HG03432 (cell line): ENCODE measurements around the gene TMEM147.

Experiments used
- ATAC-seq: cut with Tn5 transposase; IDR thresholded peaks from one replicate; pipeline ENCODE4 v1.9.1; 2021; ENCODE audit warnings: mild to moderate bottlenecking, moderate library complexity; ENCODE audit not compliant: unreplicated experiment

The TMEM147 gene

GRCh38 chr19:35518313-35518712, 27.1 kb upstream of the TMEM147 start:
- no peak for ATAC-seq

DNA sequence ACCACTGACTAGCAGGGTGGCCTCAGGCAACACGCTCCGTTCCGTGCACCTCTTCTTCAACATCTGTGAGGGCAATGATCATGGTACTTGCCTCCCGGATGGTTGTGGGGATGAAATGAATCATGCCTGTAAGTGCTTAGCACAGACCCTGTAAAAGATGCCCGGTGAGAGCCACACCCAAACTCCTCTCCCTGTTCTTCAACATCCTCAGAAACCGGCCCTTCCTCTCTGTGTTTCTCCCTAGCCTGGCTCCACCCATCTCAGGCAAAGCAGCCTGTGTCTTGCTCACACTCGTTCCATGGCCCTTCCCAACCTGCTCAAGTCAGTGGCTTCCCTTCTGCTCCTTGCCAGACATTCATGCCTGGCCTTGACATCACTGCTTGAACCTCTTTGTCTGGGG, 26.1 kb upstream of the TMEM147 start:
- no peak for ATAC-seq

GRCh38 chr19:35521124-35521743, 24.2 kb upstream of the TMEM147 start:
- ATAC-seq: no peak

DNA sequence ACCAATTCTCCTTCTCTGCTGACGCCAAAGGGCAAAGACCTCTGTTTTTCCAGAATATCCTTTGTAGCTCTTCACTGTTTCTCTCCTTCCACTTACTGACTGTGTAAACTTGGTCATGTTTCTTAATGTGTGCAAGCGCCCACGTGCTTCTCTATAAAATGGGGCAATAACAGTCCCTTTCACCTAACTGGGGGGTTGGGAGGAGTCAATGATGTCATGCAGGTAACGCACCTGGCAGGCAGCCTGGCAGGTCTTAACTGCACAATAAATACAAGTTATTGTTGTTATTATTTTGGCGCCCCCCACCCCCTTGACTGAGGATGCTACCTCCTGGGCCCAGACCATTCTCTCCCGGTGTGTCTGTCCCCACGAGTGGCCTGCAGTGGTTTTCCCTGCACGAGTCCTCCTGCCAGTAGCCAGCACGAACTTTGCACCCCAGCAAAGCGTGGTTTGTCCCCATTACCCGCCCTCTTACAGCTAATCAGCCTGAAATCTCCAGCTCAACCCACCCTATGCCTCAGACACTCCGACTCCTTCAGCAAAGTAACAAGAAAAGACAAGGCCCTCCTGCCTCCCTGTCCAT, 22.6 kb upstream of the TMEM147 start:
- no peak for ATAC-seq

- no peak for ATAC-seq
These were observed 21.1 kb upstream of the TMEM147 start for GRCh38 chr19:35524181-35524837.

GRCh38 chr19:35525873-35526272, 19.6 kb upstream of the TMEM147 start:
- ATAC-seq: no peak

DNA sequence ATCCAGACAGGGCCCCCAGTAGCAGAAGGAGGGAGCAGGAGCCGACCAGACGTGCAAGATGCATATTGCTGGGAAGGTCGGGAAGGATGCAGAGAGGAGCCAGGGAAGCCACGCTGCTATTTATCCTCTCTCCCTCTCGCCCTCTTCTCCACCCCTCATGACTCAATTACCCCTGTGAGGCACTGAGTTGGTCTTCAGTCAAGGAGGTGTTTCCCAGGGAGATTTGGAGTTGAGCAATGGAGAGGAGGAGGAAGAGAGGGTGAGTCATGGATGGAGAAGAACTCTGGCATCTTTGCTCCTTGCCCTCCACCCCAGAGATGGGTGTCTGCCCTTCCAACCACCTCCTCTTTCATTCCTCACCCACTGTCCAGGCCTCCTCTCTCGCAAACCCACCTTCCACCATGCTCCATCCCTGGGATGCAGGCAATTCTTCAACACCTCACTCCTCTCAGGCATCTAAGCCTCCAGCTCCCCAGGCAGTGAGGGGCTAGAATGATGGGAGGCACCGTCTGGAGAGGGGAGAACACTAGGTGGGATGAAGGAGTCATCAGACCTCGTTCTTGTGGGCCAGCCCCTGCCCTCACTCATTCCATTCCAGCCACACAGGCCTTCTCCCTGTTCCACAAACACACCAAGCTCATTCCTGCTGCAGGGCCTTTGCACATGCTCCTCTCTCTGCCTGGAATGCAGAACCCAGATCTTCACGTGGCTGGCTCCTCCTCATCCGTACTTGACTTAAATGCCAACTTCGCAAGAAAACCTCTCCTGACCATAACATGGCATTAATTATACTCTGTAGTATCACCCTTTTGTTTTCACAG, 17.0 kb upstream of the TMEM147 start, which contains the start of gene SBSN:
TSS of gene SBSN (minus strand) at position 94 of the 821 bp plus-strand sequence. CDS start at position 64, 30 bp downstream.
- no peak for ATAC-seq

DNA sequence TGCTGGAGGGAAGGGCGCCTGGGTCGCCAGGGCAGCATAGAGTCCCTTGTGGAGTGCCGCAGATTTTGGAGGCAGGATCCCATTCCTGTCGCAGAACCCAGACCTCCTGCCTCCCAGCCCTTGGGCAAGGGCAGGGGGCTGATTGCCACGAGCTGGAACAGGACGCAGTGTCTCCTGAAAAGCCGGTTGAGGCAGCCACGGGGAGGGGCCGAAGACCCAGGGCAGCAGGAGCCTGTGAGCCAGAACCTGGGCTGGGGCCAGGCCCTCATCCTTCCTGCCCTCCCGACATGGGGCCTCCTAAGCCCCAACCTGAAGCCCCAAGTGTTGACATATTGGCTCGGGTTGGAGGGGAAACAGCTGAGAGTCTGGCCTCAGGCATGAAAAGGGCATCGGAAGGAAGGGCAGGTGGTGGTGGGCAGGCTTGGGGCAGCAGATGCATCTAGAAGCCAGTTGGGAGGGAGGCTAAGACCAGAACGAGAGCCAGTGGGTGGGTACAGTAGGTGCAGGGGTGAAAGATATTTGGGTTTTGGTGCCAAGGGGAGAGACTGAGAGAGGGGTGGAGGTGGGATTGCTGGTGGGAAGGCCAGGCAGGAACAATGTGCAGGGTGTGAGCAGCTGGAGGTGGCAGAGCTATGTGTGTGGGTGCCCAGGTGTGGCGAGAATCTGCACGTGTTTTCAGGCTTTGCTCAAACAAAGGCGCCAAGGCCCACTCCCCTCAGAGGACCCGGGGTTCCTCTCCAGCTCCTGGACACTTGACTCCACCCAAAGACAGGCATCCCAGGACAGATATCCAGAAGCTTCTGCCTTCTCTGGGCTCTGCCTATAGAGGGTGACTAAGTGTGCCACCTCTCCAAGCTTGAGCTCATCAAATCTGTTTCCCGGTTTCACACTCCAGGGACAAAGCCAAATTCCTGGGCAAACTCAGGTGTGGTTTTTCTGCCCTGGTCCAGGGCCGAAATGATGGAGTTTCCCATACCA, 15.9 kb upstream of the TMEM147 start:
- no peak for ATAC-seq

- no peak for ATAC-seq
These were observed 14.1 kb upstream of the TMEM147 start for GRCh38 chr19:35531291-35531690.

DNA sequence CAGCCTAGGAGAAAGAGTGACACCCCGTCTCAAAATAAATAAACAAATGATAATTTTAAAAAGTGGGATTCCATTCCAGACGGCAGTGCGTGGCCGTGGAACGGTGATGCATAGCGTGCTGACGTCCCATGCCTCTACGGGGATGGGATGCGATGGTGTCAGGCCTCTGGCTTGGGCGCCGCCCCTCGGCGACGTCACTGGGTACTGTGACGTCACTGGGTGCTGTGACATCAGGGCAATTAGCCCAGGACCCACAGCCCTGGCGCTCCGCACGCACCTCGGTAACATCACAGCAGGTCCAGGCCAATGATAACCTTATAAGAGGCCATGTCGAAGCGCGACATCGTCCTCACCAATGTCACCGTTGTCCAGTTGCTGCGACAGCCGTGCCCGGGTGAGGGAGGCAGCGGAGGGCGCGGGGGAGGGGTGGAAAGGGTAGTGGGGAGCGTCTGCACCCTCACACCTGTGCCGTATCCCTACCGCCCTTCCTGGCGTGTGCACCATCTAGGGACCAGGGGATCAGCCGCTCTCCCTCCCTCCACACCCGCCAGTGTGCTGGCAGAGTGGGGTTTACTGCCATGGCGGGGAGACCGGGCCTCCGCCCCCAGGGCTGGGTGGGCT, 12.1 kb upstream of the TMEM147 start, which contains the start of gene GAPDHS:
TSS of gene GAPDHS (plus strand) at position 256 of the 621 bp plus-strand sequence. CDS start at position 328, 72 bp downstream.
- ATAC-seq: no peak

GRCh38 chr19:35533822-35534392, 11.5 kb upstream of the TMEM147 start:
- ATAC-seq: no peak

GRCh38 chr19:35534803-35535480, 10.5 kb upstream of the TMEM147 start:
- ATAC-seq: no peak

DNA sequence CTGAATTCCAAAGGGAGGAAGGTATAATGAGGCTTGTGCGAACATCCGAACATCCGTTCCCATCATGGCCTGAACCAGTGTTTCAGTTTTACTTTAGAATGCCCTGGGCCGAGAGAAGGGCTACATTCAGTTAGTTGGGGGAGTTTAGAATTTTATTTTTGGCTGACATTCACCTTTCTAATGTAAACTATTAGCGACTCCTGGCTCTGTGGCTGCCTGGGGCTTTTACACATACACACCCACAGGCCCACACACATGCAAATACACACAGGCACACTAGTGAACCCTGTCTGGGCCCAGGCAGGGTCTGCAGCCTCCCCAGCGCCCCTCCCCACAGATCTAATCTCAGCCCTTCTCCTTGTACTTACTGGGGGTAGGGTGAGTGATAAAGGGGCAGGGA, 6.1 kb upstream of the TMEM147 start:
- ATAC-seq: no peak

DNA sequence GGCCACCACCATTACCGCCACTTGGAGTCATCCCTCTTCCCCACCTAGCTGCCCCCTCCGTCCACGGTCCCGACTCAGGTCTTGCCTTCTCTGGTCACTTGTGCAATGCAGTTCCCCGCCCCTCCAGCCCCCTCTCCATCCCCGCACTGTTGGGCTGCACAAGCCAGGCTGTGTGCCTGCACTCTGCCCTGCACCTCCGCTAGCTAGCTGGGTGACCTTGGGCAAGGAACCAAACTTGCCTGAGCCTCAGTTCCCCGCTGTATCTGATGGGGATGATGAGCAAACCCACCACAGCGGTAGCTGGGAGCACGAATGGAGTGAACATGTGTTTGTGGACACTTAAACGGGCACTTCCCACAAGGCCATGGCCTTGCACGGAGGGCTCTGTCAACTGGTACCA, 5.6 kb upstream of the TMEM147 start:
- no peak for ATAC-seq

DNA sequence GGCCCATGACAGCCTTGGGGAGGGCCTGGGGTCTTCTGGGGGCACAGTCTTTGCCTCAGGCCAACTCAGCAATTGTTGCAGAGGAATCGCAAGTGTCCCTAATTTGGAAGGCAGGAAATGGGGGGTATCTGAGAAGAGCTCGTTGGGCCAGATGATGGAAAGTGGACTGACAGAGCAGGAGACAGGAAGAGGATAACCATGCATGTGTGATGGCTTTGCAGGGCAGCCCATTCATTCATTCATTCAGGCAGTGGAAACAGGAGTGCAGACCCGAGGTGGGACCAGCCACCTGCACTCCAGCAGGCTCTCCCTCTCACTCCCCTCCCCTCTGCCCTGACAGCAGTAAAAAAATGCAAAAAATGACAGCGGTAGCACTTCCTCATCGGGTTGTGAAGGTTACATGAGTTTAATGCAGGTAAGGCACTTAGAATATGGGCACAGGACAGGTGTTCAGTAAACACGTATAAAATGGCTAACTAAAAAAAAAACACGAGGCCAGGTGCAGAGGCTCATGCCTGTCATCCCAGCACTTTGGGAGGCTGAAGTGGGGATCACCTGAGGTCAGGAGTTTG, 5.0 kb upstream of the TMEM147 start:
- no peak for ATAC-seq

DNA sequence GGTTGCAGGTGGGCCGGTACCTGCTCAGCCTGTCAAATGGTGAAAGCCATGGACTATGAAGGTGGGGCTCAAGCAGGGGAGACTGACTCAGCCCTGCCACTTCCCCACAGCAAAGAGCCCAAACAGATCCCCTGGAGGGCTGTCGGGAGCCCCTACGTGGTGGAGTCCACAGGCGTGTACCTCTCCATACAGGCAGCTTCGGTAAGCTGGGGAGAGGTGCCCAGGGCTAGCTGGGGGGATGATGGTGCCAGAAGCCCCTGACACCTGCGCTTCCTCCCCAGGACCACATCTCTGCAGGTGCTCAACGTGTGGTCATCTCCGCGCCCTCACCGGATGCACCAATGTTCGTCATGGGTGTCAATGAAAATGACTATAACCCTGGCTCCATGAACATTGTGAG, 3.2 kb upstream of the TMEM147 start:
- ATAC-seq: no peak

GRCh38 chr19:35543280-35544109, 1.9 kb upstream of the TMEM147 start:
- ATAC-seq: no peak
